Measurements from ENCODE around the gene SSNA1.

SSNA1 gene

DNA sequence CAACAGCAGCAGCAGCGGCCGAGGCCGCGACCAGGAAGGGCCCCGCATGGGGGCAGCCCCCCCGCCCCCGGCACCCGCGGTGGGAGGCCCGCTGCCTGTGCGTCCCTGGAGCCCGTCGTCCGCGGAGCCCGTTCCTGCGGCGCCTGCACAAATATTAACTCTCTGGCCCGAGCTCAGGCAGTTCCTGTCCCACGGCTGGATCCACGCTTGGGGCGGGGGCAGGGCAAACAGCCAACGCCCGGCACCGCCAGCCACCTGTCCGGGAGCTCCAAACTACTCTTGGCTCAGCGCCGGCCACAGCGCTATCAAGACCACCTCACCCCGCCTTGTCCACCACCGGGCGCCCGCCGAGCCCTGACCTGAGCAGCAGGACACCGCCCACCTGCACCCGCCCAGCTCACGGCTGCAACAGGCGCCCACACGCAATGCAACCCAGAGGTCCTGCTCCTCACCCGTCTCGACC is 18.5 kb upstream of the SSNA1 start, which contains the start of gene LRRC26:
LRRC26 (minus strand) TSS at position 156 of the 463 bp plus-strand sequence; CDS start at position 48, 108 bp downstream.
- Mint-ChIP-seq H3K9me3 (no peaks in the 10 kb centered on the region), H3K36me3 (no peaks in the 10 kb centered on the region), H3K4me1 (peaks cover 4% of the 10 kb centered on the region), H3K27ac (peak within 1 kb of the TSS; percentile 40), H3K4me3 (peak within 1 kb of the TSS; percentile 67), H3K27me3 (peaks cover 16% of the 10 kb centered on the region)
- ATAC-seq (ENCODE audit: low read depth) (no peak), DNase-seq (ENCODE audit: low spot score in 2 of 2) (no peak)

DNA sequence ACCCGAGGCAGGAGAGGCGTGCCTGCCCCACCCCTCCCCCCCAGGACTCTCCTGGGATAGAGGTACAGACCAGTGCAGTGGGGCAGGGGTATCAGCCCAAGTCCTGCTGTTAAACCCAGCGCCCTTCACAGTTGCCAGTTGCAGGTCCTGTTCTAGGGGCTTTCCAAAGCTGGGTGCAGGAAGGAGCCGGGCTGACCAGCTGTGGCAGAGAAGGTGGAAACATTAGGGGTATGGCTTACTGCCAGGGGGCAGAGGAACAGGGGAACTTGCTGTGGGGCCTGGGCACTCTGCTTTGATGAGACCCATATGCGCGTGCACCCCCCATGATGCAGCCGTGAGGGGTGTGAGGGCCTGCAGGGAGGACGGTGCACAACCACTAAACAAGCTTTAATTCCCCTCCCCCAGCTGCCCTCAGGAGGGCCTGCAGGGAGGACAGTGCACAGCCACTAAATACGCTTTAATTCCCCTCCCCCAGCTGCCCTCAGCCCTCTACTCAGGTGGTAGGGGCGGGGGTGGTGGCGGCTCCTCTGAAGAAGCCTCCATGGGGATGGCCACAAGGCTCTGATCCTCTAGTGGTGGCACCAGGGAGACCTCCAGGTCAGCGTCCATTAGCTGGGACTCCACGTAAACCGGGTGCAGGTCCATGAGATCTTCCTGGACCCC is 17.9 kb upstream of the SSNA1 start:
- DNase-seq (ENCODE audit: low spot score in 2 of 2): no peak
- peak overlapping the region; percentile 40 for H3K27ac Mint-ChIP-seq
- no peak overlapping the region for H3K4me3 Mint-ChIP-seq
- peaks cover 4% of the 10 kb centered on the region for H3K4me1 Mint-ChIP-seq
- no peaks in the 10 kb centered on the region for H3K36me3 Mint-ChIP-seq
- H3K27me3 Mint-ChIP-seq: peaks cover 13% of the 10 kb centered on the region
- no peaks in the 10 kb centered on the region for H3K9me3 Mint-ChIP-seq
- ATAC-seq (ENCODE audit: low read depth): no peak

DNA sequence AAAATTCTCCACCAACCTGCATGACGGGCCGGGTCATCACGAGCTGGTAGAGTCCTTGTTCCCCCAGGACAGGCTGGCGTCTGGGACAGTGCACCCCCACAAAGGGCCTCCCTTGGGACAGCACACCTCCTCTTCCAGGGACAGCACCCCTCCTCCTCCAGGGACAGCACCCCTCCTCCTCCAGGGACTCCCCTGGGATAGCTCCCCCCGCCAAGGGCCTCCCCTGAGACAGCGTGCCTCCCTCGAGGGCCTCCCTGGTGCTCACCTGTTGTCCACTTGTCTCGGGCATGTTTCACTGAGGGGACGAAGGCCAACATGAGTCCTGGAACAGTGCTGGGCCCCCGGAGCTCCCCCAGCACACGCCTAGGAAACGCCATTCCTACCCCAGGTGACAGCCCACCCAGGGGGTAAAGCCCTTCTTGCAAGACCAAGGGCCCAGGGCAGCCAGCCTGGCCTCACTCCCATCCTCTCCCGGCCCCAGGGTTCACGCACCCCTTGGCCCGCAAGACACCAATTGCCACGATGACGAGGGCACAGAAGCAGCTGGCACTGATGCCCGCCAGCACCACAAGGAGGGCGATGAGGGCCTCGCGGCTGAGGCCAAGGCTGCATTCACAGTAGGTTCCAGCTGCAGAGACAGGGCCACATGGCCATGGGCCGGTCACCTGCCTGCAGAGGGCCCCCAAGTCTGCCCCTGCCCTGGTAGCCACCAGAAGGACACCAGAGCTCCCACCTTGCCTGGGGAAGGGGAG is 17.2 kb upstream of the SSNA1 start:
- H3K27me3 Mint-ChIP-seq: peaks cover 12% of the 10 kb centered on the region

DNA sequence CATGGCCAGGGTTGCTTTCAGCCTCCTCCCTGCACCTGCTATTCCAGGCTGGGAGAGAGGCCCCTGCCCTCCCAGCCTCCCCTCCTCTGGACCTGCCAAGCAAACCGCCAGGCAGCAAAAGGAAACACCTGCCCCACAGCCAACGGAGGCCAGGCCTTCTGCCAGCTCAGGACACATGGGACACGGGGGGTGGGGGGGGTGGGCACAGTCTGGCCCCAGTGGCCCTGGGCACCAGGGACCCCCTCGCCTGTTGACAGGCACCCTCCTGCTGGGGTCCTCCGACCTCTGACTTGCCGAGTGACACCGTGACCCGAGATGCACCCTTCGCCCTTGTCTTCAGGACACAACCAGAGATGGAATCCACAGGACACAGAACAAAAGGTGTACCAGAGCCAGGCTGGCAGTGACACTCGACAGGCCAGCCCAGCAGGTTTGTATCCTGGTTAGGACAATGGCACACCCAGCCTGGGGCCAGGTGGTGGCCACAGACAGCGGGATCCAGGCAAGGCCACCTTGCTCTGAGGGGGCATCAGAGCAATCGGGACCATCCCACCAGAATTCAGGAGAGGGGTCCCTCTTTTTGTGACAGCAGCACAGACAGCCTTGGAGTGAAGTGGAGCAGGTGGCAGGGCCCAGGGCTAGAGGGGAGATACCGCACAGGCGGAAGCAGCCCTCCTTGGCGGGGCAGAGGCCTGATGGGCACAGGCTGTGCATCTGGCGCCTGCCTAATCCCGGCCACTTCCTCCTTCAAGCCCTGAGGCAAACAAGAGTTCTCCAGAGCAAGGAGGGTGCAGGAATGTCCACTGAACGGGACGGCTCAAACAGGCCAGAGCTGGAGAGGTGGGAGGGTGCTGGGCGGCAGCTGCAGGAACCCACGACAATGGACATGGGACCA is 15.3 kb upstream of the SSNA1 start:
- Mint-ChIP-seq H3K4me1 (peaks cover 10% of the 10 kb centered on the region), H3K4me3 (no peak overlapping the region), H3K27ac (no peak overlapping the region), H3K27me3 (peaks cover 8% of the 10 kb centered on the region), H3K36me3 (peaks cover 5% of the 10 kb centered on the region), H3K9me3 (no peaks in the 10 kb centered on the region)
- ATAC-seq (ENCODE audit: low read depth) (no peak), DNase-seq (ENCODE audit: low spot score in 2 of 2) (no peak)

More for the DNA sequence above, 17.2 kb upstream of the SSNA1 start:
- DNase-seq (ENCODE audit: low spot score in 2 of 2) (no peak), ATAC-seq (ENCODE audit: low read depth) (no peak)
- no peaks in the 10 kb centered on the region for H3K9me3 Mint-ChIP-seq
- H3K4me3 Mint-ChIP-seq: no peak overlapping the region
- H3K27ac Mint-ChIP-seq: no peak overlapping the region
- no peaks in the 10 kb centered on the region for H3K36me3 Mint-ChIP-seq
- peaks cover 6% of the 10 kb centered on the region for H3K4me1 Mint-ChIP-seq

DNA sequence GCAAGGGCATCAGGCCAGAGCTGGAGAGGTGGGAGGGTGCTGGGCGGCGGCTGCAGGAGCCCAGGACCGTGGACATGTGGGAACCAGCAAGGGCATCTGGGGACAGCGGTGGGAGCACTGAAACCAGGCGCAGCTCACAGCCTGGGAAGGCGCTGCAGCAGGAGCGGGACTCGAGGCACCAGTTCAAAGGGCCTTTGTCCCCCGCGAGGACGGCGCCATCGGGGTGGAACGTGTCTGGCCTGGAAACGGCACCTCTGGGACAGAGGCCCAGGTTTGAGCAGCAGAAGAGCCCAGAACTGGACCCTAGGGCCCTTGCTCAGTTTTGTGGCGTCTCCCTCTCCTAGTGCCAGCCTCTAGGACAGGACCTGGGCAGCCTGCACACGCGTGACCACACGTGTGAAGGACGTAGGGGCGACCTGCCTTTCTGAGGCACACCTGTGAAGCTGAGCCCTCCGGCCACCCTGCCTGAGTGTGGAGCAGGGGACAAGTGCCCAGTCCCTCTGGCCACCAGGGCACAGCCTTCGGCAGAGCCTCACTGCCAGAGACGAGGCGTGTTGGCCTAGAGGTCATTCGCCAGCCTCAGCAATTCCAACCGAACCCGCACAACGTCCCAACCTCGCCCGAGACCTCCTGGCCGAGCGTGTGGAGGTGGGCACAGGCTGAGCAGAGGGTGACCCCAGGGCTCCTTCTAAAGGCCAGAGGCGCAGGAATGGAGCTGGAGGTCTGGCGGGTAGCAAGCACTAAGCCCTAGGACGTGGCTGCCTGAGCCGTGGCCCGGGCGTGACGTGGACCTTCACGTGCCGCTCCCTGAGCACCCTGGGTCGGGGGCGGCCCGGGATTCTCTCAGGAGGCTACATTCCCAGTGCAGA is 14.4 kb upstream of the SSNA1 start:
- no peak for ATAC-seq (ENCODE audit: low read depth)
- DNase-seq (ENCODE audit: low spot score in 2 of 2): no peak
- Mint-ChIP-seq H3K4me3 (no peak overlapping the region), H3K4me1 (peaks cover 6% of the 10 kb centered on the region), H3K27me3 (peaks cover 5% of the 10 kb centered on the region), H3K9me3 (no peaks in the 10 kb centered on the region), H3K27ac (no peak overlapping the region), H3K36me3 (peaks cover 5% of the 10 kb centered on the region)

DNA sequence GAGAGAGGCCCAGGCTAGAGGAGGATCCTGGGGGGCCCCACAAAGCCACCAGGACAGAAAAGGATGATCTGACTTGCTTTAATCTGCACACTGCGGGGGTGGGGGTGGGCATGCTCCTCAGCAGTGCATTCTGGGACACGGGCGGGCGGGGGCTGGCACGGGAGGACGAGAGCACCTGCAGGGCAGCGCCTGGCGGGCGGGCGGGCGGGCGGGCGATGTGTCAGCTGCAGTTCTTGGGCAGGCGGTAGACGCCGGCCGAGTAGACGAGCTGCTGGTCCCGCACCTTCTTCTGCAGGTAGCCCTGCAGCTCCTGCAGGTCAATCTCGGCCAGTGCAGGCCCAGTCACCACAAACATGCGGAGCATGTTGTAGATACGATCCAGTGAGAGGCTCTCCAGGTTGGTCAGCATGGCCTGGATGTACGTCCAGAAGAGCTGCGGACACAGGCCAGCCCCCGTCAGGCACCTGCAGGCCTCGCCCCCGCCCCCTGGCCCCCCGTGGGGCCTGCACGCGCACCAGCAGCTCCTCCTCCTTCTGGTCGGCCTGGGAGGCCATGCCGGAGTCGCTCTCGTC is 13.7 kb upstream of the SSNA1 start:
- Mint-ChIP-seq H3K4me1 (peaks cover 6% of the 10 kb centered on the region), H3K27me3 (peaks cover 5% of the 10 kb centered on the region), H3K36me3 (peaks cover 10% of the 10 kb centered on the region), H3K4me3 (no peak overlapping the region), H3K9me3 (no peaks in the 10 kb centered on the region), H3K27ac (no peak overlapping the region)
- no peak for DNase-seq (ENCODE audit: low spot score in 2 of 2)
- peak; percentile 12 for ATAC-seq (ENCODE audit: low read depth)

DNA sequence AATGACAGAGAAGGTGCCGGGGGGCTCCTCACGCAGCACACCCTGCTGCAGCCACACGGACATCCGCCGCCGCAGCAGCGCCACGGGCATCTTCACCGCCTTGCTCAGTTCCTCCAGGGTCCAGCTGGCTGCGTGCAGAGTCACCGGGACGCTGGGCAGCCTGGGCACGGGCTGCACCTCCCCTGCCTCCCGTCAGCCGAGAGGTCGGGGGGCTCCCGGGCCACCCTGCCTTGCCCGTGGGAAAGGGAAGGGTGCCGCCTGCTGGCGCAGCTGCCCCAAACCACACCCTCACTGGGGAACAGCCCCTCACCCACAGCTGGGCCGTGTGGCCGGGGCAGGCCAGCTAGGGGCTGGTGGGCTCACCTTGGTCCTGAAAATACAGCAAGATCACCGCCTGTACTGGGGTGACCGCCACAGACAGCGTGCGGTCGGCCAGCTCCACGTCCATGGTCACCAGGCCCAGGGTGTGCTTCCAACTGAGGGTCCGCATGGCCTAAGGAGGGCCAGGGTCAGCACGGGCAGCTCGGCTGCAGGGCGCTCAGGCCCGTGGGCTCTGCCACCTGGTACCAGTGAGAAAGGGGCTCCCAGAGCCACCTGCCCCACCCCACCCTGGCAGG is 13.0 kb upstream of the SSNA1 start:
- Mint-ChIP-seq H3K4me1 (peaks cover 6% of the 10 kb centered on the region), H3K36me3 (peaks cover 12% of the 10 kb centered on the region), H3K27me3 (peaks cover 2% of the 10 kb centered on the region), H3K27ac (no peak overlapping the region), H3K9me3 (no peaks in the 10 kb centered on the region), H3K4me3 (no peak overlapping the region)
- DNase-seq (ENCODE audit: low spot score in 2 of 2) (no peak), ATAC-seq (ENCODE audit: low read depth) (peak; percentile 31)

DNA sequence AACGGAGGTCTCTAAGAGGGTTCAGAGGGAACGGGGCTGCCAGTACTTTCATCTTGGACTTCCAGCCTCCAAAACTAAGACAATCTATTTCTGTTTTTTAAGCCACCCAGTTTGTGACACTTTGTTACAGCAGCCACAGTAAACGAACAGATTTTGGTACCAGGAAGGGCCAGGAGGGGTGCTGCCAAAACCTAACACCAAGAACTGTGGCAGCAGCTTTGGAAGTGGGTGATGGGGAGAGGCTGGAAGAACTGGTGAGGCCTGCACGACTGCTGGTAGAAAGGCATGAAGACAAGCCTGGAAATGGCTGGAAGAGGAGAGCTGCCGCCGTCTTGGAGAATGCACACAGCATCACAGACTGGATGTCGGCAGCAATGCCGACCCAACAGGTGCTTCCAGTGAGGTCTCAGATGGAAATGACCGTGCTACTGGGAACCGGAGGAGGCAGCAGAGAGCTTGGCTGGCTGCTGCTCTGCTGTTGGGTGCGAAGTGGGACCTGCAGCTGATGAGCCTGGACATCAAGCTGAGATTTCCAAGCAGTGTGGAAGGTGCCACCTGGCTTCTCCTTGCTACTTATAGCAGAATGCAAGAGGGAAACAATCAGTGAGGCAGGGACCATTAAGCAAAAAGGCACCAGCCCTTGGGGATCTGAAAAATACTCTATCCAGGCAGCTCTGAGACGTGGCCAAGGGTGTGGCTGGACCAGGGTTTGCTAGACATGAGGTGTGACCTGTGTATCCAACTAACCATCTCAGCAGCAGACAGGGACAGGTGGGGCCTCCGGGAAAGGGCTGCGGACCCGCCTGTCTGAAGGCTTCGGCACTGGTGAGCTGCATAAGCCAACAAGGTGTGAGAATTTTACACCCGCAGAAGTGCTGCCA is 11.9 kb upstream of the SSNA1 start:
- no peak overlapping the region for H3K4me3 Mint-ChIP-seq
- no peak overlapping the region for H3K27ac Mint-ChIP-seq
- peak; percentile 77 for ATAC-seq (ENCODE audit: low read depth)

DNA sequence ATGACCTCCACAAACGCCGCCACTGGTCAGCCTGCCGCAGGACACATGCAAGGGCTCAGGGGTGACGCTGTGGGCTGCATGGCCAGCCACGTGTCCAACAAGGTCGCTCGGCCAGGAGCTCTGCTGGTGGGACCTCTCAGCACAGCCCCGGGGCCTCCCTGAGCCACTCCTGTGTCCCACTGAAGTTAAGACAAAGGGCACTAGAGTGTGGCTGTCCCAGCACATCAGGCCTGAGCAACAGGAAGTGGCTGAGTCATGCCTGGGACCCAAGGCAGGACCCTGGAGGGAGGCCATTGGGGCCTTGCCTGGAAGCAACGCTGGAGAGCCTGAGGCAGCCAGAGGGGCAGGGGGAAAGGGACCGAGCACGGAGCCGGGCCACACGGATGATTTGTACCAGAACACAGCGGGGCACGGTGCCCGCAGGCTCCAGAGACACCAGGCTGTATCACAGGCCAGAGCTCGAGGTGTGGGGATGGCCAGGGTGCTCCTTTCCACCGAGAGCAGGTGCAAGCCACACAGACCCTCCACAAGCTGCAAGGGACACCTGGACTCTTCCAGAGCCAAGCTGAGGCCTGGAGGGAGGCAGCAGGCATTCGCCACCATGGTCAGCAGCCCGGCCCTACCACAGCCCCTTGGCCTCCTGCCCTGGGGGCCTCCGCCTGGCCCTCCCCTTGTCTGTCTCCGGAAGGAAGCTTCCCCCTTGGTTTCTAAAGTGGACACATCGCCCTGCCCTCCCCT is 10.1 kb upstream of the SSNA1 start:
- no peaks in the 10 kb centered on the region for H3K27me3 Mint-ChIP-seq
- peaks cover 17% of the 10 kb centered on the region for H3K36me3 Mint-ChIP-seq
- H3K27ac Mint-ChIP-seq: no peak overlapping the region
- H3K4me1 Mint-ChIP-seq: peaks cover 6% of the 10 kb centered on the region
- no peak overlapping the region for H3K4me3 Mint-ChIP-seq
- DNase-seq (ENCODE audit: low spot score in 2 of 2): no peak
- no peak for ATAC-seq (ENCODE audit: low read depth)
- no peaks in the 10 kb centered on the region for H3K9me3 Mint-ChIP-seq

More for the DNA sequence above, 11.9 kb upstream of the SSNA1 start:
- peaks cover 6% of the 10 kb centered on the region for H3K4me1 Mint-ChIP-seq
- peak in 1 of 2 donors; percentile 31 for DNase-seq (ENCODE audit: low spot score in 2 of 2)
- no peaks in the 10 kb centered on the region for H3K27me3 Mint-ChIP-seq
- peaks cover 12% of the 10 kb centered on the region for H3K36me3 Mint-ChIP-seq
- no peaks in the 10 kb centered on the region for H3K9me3 Mint-ChIP-seq

DNA sequence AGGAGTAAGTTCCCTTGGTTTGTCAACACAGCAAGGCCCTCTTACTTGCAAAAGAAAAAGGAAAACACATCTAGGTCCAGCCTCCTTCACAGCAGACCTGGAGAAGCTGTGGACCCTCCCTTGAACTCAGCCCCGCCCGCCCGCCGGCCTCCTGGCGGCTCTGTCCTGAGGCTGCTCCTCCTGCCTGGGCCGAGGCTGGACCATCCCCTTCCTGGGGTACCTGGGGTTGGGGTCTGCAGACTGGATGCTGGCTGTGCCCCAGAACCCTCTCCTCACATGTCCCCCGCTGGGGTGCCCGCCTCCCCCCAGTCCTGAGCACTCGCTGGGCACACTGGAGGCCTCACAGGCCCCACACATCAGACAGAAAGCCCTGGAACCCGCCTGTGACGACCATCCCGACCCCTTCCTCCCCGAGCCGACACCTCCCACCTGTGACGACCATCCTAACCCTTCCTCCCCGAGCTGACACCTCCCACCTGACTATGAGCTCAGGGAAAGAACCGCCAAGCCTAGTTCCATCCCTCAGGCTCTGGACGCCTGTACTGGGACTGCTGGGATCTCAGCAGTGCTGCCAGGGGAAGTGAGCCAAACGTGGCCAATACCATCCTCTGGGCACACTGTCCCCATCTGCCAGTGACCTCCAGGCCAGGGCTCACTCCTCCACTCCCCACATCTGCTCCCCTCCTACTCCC is 9.4 kb upstream of the SSNA1 start:
- ATAC-seq (ENCODE audit: low read depth) (no peak), DNase-seq (ENCODE audit: low spot score in 2 of 2) (no peak)
- Mint-ChIP-seq H3K4me3 (no peak overlapping the region), H3K4me1 (peaks cover 6% of the 10 kb centered on the region), H3K27me3 (no peaks in the 10 kb centered on the region), H3K36me3 (peaks cover 22% of the 10 kb centered on the region), H3K27ac (no peak overlapping the region), H3K9me3 (no peaks in the 10 kb centered on the region)

DNA sequence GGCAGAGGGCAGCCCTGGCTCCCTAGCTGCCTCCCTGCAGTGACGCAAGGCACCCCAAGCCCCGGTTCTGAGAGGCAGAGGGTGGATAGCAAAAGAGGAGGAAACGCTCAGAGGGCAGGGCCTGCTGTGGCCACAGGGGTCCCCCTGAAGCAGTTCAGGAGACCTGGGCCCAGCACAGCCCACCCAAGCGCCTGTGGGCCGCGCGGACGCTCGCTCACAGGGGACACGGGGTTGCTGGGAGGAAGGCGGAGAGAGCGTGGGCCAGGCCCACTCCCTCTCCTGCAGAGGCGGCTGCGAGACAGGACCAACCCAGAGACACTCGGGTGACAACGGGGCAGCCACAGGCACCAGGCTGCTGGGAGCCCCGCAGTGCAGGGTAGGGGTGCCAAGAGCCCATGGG is 8.7 kb upstream of the SSNA1 start:
- Mint-ChIP-seq H3K4me3 (no peak overlapping the region), H3K9me3 (no peaks in the 10 kb centered on the region), H3K36me3 (peaks cover 29% of the 10 kb centered on the region), H3K4me1 (peaks cover 12% of the 10 kb centered on the region), H3K27me3 (no peaks in the 10 kb centered on the region), H3K27ac (no peak overlapping the region)
- DNase-seq (ENCODE audit: low spot score in 2 of 2): no peak
- no peak for ATAC-seq (ENCODE audit: low read depth)

All from memory B cell (primary cell).